NCI-H2107 treated with DMSO at 0.1 percent for 48 hours (cell line): ENCODE data around the gene ADRB2.
"Not testable (repeated sequence)": the region's sequence is repeated elsewhere in the genome, so short reads cannot be mapped to it uniquely, and the experiment has no call there.

Experiments
- DNase-seq: peaks from one replicate; lab custom pipeline; 2025; ENCODE audit not compliant: unreplicated experiment; lab: John Stamatoyannopoulos, UW

The ADRB2 gene

GRCh38 chr5:148853868-148854267, 27.5 kb downstream of the ADRB2 start:
- no peak for DNase-seq

DNA sequence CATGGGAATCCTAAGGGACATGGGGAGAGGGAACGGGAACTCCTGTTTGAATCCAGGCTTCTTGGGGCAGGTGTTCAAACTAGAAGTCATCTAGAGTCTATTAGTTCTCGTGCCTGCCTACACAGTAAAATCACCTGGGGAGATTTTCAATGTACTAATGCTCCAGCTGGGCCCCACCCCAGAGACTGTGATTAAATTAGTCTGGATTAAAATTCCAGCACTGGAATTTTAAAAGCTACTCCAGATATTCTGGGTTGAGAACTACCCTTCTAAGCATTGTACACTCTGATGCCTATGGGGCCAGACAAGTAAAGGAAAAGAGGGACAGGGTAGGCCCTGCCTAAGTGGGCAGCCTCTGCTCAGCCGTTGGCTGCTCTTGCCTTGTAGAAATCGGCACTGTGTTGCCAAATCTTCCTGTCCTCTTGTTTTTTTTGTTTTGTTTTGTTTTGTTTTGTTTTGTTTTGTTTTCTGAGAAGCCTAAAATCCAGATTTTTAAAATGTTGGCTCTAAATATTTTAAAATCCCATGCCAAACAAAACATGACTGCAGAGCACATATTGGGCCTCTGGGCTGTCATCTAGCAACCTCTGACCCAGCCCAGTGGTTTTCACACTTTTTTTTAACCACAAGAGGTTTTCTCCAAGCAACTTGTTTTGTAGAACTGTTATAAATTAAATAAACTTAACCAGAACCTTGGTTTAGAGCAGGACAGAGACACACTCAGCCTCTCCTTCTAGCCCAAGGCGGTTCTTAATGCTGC, 29.0 kb downstream of the ADRB2 start:
- no peak for DNase-seq

DNA sequence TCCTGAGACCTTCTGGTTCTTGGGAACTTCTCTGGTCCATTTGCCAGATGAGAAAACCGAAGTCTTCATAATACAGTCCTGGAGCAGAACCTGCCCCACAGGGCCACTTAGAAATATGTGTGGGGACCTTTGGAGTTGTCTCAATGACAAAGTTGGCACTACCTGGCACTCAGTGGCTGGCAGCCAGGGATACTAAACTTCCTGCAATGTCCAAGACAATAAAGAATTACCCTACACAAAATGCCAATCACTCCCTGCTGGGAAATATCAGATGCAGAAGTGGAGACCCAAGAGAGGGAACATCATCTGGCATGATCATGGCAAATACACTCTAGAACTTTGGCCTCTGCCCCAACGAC, 29.6 kb downstream of the ADRB2 start:
- no peak for DNase-seq

GRCh38 chr5:148856424-148856823, 30.0 kb downstream of the ADRB2 start:
- DNase-seq = no peak

DNA sequence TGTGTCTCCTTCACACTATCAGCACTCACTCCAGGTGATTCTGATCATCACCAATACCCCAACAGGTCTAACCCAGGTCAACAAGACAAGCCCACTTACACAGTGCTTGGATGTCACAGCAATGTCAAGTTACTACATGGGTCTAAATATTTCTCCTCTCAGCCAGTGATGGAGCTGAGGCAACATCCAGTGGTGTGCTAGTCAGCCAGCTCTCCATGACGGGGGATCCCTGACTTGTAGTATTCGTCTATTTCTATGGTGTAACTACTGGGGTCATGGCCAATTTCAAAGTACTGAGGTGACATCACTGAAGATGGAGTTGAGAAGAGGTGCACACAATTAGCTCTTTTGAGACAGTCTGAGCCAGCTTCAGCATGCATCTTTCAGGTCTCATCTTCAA, 31.1 kb downstream of the ADRB2 start:
- DNase-seq = no peak

- DNase-seq = no peak
Observed at GRCh38 chr5:148858106-148858505, 31.7 kb downstream of the ADRB2 start.

- DNase-seq = no peak
Observed at GRCh38 chr5:148858547-148858946, 32.1 kb downstream of the ADRB2 start.

- DNase-seq = no peak
Observed at GRCh38 chr5:148859703-148860102, 33.3 kb downstream of the ADRB2 start.

DNA sequence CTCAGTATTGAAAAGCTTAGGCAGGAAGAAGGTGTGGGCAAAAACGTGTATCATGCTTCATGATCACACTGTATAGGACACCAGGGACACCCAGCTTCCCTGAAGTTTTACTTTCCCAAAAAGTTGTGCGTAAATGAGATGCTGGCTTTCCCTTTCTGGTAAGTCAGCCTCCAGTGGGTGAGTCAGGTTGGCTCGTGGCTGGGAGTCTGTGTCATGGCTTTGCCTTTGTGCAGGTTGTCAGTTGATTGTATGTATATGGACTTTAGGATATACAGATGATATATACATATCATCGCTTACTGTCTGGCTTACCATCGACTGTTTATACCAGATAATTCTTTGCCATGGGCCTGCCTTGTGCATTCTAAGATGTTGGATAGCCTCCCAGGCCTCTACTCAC, 34.2 kb downstream of the ADRB2 start:
- DNase-seq = no peak

GRCh38 chr5:148861088-148861487, 34.7 kb downstream of the ADRB2 start:
- DNase-seq = no peak

- DNase-seq = no peak
Observed at GRCh38 chr5:148861696-148862095, 35.3 kb downstream of the ADRB2 start.

DNA sequence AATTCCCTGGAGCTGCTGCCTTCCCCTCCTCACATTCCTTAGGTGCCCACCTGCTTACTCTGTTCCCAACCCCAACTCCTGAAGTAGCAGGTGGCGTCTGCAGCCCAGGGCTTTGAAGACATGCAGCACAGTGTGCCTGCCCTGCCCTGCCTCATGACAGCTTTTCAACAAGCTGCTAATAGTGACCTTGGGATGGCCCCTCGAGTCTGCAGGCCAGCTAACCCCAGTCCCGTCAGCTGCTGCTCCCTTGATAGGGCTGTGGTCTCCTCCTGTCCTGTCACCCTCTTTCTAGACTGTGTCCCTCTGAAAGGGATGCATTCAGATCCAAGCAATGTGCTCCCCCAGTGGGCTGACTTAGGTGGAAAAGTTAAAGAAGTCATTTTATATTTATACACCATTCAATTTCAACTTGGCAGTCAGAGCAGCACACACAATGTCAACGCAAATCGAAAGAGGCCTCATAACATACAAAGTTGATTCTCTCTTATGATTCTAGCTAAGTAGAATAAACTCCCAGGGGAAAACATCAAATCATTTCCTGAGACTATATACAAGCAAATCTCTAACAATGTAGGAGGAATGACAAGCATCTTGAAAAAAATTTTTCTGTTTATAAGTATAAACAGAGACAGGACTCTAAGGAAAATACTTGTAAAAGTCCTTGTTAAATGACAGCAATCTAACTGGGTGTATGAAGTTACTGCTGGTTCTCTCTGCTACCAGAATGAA, 37.9 kb downstream of the ADRB2 start:
- DNase-seq = no peak

DNA sequence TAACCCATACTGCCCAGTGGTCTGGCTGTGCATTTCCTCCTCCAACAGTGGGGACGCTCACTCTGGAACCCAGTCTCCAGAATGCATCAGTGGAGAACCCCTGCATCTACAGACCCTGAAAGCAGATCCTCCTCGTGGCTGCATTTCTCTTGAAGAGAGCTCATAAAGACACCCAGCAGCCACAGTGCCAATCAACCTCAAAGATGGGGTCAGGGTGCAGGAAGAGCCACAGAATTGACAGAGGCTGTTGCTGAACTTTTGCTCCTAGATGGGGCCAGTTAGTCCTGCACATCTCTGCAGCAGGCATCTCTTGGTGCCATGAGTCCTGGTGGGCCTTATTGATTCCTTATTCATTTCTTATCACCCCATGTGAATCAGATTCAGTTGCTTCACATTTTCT, 39.6 kb downstream of the ADRB2 start:
- no peak for DNase-seq

GRCh38 chr5:148873120-148873519, 46.7 kb downstream of the ADRB2 start:
- no peak for DNase-seq

DNA sequence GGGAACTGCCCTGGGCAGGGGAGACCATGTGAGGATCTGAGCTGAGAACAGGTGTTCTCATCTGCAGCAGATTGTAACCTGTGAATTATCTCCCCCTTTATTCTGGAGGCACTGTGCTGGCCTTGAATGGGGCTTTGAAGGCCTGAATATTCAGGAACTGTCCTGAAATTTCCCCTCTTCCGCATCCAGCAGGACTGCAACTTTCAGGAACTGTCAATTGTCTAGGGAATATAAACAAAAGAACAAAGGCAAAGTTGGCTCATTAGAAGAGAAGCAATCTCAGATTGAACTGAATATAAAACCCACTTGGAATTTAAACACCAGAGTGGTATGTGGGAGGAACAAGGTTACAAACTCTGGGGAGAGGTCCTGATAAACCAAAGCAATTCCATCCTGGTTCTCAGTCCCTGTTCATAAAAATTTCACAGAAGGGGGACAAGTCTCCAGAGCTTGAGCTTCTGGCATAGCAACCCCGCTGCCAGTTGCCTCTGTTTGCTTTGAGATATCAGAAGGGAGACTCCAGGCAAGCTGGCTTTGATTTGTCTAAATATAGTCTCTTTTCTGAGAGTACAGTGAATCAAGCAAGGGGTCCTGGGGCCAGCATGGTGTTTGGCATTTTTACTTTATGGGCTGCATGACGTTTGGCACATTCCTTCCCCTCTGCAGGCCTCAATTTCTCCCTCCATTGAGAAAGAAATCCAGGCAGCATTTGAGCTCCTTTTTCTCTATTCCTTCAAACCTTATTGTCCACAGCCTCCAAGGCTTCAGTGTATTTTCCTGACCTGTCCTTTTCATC, 47.5 kb downstream of the ADRB2 start:
- DNase-seq = no peak

GRCh38 chr5:148875205-148875875, 48.9 kb downstream of the ADRB2 start:
- DNase-seq = no peak

DNA sequence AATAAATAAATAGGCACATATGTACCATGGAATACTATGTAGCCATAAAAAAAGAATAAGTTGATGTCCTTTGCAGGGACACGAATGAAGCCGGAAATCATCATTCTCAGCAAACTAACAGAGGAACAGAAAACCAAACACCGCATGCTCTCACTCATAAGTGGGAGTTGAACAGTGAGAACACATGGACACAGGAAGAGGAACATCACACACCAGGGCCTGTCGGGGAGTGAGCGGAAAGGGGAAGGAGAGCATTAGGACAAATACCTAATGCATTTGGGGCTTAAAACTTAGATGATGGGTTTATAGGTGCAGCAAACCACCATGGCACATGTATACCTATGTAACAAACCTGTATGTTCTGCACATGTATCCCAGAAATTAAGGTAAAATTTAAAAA, 51.0 kb downstream of the ADRB2 start:
- DNase-seq = not testable (repeated sequence)
